GM12864 (cell line): Measurements from ENCODE around the gene BEX1.
"Not testable (repeated sequence)": the region's sequence is repeated elsewhere in the genome, so short reads cannot be mapped to it uniquely, and the experiment has no call there.

Experiments
- DNase-seq: peaks from one replicate; pipeline ENCODE4 v3.0.0-alpha.2; 2011; ENCODE audit warnings: low read depth
- H3K4me3 ChIP-seq: 2 replicates; pipeline ENCODE4 v1.5.1; 2011; ENCODE audit warnings: mild to moderate bottlenecking, low read depth, low read length, control low read depth
- TF ChIP-seq, protein P1 (sequence below): IDR thresholded peaks from 2 replicates; pipeline ENCODE4 v1.5.1; 2011; ENCODE audit warnings: low read depth, mild to moderate bottlenecking, moderate library complexity, low read length, control low read depth, inconsistent platforms; ENCODE audit errors: missing control alignments

BEX1 gene

DNA sequence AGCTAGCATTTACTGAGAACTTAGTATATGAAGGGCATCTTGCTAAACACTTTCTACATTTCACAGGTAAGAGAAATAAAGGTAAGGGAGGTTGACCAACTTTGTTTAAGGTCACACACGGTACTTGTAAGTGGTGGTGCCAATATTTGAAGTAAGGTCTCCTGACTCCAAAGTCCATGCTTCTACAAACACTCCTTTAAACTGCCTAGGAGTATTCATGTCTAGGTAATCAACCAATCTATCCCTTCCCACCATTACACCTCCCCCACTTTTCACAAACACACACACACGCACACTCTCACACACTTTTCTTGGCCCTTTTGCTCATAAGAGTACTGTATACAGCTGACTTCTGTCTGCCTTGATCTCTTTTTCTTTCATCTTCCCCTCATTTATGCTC lies 7.1 kb downstream of the BEX1 start:
- no peak overlapping the region for H3K4me3 ChIP-seq
- TF ChIP-seq, protein P1, sequence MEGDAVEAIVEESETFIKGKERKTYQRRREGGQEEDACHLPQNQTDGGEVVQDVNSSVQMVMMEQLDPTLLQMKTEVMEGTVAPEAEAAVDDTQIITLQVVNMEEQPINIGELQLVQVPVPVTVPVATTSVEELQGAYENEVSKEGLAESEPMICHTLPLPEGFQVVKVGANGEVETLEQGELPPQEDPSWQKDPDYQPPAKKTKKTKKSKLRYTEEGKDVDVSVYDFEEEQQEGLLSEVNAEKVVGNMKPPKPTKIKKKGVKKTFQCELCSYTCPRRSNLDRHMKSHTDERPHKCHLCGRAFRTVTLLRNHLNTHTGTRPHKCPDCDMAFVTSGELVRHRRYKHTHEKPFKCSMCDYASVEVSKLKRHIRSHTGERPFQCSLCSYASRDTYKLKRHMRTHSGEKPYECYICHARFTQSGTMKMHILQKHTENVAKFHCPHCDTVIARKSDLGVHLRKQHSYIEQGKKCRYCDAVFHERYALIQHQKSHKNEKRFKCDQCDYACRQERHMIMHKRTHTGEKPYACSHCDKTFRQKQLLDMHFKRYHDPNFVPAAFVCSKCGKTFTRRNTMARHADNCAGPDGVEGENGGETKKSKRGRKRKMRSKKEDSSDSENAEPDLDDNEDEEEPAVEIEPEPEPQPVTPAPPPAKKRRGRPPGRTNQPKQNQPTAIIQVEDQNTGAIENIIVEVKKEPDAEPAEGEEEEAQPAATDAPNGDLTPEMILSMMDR, result no peak
- no peak for DNase-seq

DNA sequence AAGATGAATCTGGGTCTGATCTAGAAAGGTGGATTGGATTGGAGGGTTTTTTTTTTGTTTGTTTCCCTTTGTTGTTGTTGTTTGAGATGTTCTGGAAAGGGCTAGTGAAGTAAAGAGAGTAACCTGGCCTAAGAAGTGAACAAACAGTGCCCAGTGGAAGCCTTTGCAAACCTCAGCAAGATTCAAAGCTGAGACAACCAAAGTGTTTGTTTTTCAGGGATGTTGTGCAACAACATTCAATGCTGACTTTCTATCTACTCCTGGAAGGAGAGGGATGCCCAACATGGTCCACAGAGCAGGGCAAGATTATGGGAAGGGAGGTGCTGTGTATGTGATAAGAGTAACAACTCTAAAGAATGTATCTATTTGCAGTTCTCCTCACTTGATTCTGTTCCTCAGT lies 11.3 kb downstream of the BEX1 start:
- no peak for DNase-seq
- H3K4me3 ChIP-seq, result no peak overlapping the region
- TF ChIP-seq, protein P1, result no peak

DNA sequence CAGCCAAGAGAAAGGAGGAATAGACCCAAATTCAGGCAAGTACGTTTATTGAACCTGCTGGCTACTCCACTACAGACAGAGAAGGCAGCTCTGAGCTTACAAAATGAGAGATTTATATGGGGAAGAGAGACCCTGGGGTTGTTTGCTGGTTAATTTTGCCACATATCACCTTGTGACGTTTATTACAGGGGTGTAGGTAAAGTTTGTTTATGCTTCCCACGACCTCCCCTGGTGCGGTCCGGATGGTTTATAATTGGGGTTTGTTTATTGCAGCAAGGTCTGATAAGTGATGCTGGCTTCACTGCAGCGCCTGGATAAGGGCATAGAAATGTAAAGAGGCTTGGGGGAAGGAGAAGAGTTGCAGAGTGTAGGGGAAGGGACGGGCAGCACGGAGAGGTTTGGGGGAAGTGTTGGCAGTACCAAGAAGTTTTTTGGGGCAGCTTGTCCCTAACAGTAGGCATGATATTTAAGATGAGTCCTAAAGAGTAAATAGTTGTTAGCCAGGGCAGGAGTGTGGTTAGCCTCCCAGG lies 12.6 kb downstream of the BEX1 start:
- no peak for DNase-seq
- no peak overlapping the region for H3K4me3 ChIP-seq
- TF ChIP-seq, protein P1, result no peak

DNA sequence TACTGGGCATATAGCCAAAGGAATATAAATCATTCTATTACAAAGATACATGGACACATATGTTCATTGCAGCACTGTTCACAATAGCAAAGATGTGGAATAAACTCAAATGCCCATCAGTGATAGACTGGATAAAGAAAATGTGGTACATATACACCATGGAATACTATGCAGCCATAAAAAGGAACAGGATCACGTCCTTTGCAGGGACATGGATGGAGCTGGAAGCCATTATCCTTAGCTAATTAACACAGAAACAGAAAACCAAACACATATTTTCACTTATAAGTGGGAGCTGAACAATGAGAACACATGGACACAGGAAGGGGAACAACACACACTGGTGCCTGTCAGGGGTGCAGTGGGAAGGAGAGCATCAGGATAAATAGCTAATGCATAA lies 30.6 kb downstream of the BEX1 start:
- DNase-seq, H3K4me3 ChIP-seq: not testable (repeated sequence)

DNA sequence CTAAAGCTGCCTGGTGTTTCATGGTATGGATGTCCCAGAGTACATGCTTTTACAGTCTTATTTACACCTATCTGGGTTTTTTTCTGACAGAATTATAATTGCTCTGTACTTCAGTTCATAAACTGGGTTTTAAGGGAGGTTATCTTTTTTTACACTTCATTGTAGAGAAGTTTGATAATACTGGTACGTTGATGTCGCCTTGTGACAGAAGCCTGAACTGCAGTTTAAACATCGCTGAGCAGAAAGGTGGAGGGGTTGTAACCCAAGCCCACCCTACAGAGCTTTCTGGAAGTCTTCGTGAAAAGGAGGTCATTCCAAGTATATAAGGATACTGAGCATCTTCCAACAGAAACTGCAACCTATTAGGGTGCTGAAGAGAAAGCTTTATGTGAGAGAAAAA lies 46.4 kb downstream of the BEX1 start:
- DNase-seq, result no peak
- no peak overlapping the region for H3K4me3 ChIP-seq
- TF ChIP-seq, protein P1, result no peak

DNA sequence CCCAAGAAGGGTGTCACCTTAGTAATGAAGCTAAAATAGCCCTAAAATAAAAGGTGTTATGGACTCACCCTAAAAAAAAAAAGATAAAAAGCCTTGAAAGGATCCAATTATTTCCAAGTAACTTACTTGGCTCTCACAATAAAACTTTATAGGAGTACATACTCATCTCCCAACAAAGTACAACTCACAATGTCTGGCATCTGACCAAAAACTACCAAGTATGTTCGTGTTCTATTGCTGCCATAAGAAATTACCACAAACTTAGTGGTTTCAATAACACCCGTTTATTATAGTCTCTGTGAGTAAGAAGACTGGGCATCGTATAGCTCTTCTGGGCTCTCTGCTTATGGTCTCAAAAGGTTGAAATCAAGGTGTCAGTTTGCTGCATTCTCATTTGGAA lies 51.0 kb downstream of the BEX1 start:
- no peak for DNase-seq
- TF ChIP-seq, protein P1, result no peak
- H3K4me3 ChIP-seq, result no peak overlapping the region
